KG1 (cell line): ENCODE results near the gene MMP15.
"Not testable (repeated sequence)": the region's sequence is repeated elsewhere in the genome, so short reads cannot be mapped to it uniquely, and the experiment has no call there.

Experiments used
- DNase-seq: peaks from one replicate; lab custom pipeline; 2025; lab: John Stamatoyannopoulos, UW

The MMP15 gene

DNA sequence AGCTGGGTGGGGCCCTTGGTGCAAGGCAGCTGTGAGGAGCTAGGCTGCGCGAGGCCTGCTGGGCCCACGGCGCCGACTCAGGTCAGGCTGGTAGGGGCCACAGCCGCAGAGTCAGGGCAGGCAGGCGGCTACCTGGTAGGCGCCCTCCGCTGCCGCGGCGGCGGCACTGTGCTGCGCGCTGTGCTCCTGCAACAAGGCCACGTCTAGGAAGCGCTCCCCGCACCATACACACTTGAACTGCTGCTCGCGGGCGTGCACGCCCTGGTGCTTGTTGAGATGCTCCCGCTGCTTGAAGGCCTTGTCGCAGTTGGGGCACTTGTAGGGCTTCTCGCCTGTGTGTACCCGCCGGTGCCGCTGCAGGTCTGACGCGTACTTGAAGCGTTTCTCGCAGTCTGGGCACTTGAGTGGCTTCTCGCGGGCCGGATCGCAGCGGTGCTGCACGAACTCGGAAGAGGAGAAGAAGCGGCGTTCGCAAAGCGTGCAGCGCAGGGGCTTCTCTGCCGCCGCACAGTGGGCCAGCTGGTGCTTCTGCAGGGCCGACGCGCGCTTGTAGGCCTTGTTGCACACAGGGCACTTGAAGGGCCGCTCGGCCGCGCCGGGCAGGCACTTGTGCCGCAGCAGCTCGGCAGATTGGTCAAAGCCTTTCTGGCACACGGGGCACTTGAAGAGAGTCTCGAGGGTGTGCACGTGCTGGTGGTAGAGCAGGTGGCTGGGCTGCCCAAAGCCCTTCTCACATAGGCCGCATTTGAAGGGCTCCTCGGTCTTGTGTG lies 29.0 kb upstream of the MMP15 start:
- DNase-seq = no peak

DNA sequence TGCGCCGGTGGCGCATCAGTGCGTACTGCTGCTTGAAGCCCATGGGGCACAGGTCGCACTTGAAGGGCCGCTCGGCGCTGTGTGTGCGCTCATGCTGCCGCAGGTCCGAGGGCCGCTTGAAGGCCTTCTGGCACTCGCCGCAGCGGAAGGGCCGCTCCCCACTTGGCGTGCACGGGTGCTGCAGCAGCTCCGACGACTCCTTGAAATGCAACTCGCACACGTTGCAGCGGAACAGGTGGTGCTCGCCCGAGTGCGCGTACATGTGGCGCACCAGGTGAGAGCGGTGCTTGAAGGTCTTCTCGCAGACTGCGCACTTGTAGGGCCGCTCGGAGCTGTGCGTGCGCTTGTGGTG lies 28.4 kb upstream of the MMP15 start:
- DNase-seq = no peak

- DNase-seq = no peak
Measured at GRCh38 chr16:57997528-57998265, 27.9 kb upstream of the MMP15 start.

GRCh38 chr16:57998486-57998885 lies 27.1 kb upstream of the MMP15 start:
- no peak for DNase-seq

DNA sequence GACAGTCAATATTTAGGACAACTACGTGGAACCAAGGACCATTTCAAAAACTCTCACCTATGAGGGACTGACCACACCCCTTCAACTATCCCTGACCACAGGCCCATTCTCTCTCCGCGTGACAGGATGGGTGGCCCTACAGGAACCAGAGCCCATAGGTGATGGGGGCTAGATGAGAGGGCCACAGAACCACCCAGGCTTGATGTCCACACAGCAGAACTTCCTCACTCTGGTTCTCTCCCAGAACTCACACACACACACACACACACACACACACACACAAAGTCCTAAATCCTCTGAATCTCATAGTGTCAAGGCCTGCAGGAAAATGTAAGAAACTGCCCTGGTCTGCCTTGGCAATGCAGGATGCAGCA lies 26.6 kb upstream of the MMP15 start:
- no peak for DNase-seq

DNA sequence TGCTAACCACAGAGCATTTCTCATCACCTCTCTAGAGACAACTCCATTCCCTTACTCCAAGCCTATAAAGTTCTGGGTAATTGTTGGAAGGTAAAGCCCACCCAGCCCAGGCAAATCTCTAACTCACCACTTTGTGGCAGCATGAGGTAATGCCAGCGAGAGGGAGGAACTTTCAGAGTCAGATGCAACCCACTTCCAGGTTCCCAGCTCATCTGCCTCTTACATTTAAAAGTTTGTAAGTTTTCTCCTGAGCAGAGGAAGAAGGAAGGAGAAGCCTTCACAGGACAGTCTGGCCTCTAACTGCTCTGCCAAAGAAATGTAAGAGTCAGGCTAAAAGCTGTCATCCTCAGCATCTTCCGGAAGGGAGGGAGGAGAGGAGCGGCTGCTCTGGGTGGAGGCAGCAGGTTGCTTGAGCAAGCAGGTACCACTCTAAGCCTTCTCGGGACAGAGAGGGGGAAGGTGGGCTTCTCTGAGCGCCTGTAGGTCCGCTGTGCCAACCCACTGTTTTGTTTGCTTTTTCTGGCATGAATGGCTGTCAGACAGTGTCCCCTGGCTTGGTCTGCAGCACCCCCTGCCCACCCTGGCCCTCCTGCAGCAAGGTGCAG lies 26.1 kb upstream of the MMP15 start:
- no peak for DNase-seq

DNA sequence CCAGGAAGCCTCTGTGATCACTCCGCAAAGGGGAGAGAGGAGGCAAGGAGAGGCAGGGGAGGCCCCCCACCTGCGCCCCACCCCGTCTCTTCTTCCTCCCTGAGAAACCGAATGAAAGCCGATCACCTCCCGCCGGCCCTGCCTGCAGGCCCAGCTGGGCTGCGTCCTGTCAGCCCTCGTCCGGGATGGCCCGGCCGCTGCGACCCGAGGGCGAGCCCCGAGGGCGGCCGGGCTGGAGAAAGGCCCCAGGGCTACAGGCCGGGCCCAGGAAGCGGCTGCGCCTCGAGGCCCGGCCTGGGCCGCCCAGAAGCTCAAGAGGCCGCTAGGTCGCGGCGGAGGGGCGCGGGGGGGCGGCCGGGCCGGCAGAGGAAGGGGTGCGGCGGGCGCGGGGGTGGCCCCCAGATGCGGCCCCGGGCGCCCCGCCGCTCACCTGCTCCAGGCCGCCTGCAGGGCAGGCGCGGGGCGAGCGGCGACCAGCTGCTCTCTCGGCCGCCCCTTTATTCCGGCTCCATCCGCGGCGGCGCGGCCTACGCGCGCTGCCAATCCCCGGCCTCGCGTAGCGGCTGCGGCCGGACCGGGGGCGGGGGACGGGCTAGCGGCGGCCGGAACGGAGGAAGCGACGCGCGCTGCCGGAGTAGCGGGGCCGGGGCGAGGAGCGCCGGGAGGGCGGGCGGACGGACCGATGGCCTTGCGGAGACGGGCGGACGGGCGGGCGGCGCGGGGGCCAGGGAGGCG lies 25.4 kb upstream of the MMP15 start, which contains the start of gene ZNF319:
Gene ZNF319, minus strand, starts transcription at position 702 of the 735 bp plus-strand sequence. CDS start 2,407 bp downstream, outside the sequence.
- no peak for DNase-seq

DNA sequence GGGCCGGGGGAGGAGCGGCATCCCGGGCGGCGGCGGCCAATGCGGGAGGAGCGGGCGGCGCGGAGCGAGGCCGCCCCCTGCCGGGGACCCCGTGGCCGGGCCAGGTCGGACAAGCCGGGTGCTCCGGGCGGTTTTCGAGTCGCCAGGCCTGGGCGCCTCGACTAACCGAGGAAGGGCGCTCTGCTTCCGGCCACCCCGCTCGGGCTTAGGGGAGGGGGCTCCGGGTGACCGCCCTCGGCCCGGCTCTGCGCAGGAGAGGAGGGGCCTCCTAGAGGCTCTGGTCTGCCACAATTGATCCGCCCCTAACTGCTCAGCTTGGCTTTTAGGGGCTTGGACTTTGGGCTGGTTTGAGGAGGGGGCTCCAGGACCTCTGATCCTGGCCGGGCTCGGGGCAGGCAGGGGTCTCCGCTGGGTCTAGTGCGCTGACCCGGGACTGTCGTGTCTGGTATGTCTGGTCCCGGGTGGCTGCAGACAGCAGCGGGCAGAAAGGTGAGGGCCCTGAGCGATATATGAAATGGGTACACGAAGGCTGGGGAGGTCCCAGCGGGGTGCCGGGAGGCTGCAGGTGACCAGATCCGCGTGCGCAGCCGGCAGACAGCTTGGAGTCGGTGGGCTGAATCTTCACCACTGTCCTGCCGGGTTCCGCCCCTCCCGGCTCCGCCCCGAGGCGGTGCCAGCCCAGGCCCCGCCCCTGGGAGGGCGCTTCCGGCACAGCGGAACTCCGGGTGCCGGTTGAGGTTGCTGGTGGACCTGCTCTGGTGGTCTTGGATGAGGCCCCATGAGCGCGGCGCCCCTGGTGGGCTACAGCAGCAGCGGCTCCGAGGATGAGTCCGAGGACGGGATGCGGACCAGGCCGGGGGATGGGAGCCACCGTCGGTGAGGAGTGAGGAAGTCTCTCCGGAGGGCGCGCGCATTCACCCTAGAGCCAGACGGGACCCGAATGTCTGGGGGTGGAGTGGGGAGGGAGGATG lies 24.6 kb upstream of the MMP15 start, which contains the start of gene USB1:
Gene USB1, plus strand, starts transcription at position 702 of the 971 bp plus-strand sequence. Its CDS starts 77 bp downstream, at position 779.
- DNase-seq = peak; percentile 68

DNA sequence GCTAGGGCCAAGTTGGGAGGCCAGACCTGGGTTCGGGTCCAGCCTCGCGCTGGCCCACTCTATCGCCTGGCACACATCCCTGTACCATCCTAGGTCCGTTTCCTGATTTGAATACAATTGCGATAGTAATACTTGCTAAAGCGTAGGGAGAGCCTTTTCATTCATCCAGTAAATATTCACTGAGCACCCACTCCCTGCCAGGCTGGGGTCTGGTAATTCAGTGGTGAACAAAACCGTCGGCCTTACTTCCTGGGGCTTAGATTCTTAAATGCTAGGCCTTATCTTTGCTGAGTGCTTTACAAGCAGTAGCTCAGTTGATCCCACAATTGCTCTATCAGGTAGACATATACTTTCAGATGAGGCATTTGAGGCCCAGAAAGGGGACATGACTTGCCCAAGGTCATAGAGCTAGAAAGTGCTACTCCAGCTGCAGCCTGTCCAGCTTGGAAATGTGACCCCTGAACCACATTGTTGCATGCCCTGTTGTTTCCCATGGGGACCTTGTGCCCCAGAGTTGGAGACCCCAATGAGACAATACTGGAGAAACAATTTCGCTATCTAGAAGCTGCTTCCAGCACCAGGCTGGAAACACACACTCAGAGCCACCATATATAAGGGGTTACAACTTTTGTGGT lies 23.7 kb upstream of the MMP15 start:
- no peak for DNase-seq

GRCh38 chr16:58002416-58002800 lies 23.1 kb upstream of the MMP15 start:
- DNase-seq = no peak

DNA sequence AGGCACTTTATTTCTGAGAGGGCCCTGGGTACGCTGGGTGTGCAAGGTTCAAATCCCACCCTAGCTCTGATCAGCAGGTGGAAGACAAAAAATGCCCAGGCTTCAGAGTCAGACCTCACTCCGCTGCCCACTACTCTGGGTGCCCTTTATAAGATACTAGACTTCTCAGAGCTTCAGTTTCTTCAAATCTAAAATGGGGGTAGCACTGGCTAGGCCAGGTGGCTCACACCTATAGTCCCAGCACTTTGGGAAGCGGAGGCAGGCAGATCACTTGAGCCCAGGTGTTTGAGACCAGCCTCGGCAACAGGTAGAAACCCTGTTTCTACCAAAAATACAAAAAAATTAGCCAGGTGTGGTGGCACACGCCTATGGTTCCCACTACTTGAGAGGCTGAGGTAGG lies 22.6 kb upstream of the MMP15 start:
- no peak for DNase-seq

GRCh38 chr16:58004736-58005135 lies 20.8 kb upstream of the MMP15 start:
- not testable (repeated sequence) for DNase-seq

DNA sequence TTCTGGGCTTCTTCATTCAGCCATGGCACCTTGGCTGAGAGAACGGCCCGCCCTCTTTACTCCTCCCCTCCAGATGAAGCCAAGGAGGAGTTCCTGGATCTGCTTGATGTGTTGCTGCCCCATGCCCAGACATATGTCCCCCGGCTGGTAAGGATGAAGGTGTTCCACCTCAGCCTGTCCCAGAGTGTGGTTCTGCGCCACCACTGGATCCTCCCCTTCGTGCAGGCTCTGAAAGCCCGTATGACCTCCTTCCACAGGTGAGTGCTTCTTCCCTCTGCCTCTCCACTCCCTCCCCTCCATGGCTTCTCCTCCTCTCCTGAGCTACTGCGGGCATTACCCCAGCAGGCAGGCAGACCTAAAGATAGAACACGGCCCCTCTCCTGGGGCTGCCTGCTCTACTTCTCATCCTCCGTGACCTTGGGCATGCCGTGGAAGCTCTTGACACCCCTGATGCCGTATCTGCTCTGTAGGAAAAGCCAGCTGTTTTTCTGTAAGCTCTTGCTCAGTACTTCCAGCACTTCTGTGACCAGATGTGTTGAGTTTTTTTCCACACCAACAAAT lies 15.6 kb upstream of the MMP15 start:
- no peak for DNase-seq

DNA sequence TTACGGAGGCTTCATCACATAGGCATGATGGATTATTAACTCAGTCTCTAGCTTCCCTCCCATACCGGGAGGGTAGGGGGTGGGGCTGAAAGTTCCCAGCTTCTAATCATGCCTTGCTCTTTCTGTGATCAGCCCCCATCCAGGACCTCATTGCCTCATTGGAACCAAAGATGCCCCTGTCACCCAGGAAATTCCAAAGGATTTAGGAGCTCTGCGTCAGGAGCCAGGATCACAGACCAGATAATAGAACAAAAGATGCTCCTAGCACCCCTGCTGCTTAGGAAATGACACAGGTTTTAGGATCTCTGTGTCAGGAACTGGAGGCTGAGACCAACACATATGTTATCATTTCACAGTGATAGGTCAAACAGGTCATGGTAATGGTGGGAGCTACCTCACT lies 14.7 kb upstream of the MMP15 start:
- DNase-seq = no peak

GRCh38 chr16:58011652-58012051 lies 13.9 kb upstream of the MMP15 start:
- DNase-seq = no peak

DNA sequence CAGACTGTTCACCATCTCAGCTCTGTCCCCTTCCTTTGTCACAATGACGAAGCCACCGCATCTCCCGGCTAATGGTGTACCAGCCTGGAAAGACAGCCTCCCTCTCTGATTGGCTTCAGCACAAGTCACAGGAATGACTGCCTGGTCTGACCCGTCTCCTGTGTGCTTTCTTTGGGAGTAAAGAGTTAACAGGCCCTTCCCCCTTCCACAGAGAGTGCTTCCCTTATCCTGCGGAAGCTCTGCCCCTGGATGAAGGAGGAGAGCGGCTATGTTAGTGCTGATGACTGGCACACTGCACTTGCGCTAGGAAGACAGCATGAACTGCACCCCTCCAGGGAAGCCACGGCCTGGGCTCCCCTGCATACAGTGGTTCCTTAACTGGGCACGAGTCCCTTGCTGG lies 13.1 kb upstream of the MMP15 start:
- no peak for DNase-seq

DNA sequence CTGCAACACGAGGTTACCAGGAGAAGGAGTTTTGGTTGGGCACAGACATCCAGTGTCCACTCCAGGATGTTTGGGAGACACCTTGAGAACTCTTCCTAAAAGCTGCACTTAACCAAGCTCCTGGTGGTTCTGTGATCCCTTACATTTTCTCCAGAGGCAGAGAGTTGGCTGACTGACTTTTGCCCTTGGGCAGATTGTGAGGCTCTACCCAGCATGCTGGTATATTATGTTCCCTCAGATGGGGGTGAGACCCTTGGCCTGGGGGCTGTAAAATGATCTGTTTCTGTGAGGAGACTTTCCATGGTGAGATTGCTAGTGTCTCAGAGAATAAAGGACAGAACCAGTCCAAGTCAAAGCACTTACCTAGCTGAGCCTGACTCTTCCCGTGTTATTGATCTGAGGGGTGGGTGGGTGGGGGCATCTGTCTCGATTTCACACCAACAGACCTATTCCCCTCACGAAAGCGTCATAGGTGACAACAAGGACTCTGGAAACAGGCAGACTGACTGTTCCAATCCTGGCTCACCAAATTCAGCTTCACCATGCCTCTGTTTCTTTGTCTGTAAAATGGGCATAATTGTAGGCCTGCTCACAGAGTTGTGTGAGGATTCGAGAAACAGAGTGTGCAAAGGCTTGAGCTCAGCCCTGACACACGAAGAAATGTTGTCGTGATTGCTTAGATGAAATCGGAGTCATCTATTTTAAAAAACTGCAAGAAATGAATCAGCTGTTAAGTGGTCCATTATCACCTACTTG lies 12.2 kb upstream of the MMP15 start:
- no peak for DNase-seq

DNA sequence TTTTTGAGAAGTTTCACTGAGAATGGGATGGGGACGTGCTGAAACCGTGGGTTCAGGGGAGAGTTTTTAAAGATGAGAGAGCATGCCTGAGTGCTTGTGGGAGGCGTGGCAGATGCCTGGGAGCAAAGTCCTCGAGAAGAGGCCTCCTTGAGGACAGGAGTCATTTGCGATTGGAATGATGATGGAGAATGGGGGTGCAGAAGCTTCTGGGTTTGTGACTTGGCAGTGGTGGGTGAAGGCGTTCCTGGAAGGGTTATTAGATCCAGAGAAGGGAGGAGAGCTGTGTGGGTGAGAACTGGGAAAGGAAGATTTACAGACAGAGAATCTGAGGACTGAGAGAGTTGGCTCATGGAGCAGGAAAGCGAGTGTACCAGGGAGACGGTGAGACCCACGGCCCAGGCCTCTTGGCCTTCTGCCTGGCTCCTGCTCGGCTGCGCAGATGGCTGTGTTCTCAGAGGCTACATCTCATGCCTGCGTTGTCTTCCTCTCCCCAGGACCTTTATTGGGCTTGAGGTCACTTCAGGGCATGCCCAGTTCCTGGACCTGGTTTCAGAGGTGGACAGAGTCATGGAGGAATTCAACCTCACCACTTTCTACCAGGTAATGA lies 8.6 kb upstream of the MMP15 start:
- DNase-seq = no peak

DNA sequence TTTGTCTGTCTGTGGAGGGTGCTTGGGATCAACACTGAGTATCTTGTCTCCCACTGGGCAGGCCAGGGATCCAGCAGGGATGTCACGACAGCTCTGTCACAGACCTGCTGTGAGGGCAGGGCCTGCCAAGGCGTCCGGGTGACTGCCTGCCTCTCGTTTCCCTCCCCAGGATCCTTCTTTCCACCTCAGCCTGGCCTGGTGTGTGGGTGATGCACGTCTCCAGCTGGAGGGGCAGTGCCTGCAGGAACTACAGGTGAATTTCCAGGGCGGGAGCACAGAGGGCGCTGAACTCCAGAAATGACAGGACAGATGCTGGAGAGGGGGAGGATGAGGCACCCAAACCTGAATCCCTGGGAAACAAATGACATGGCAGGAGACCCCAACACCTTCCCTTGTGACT lies 6.8 kb upstream of the MMP15 start:
- no peak for DNase-seq
